SK-MEL-5 (cell line): ENCODE data around the gene TEKT2. TPM values are rescaled to one million over a fixed set of nuclear protein-coding genes. Genes with fewer than 3 reads are reported as not detected.

Source experiments
- DNase-seq: peaks from one replicate; pipeline ENCODE4 v3.0.0-alpha.2; 2016; ENCODE audit warnings: low read depth, low spot score
- in situ Hi-C: cut with HindIII; loops from 2 replicates; pipeline ENCODE4 v1.10.0; 2016; ENCODE audit warnings: low sequenced_read_pairs, high pct_unique_total_duplicates, low pct_unique_long_range_greater_than_20kb
- total RNA-seq: library from RNA; depleted of rRNA; stranded (reverse); fragments of >200 nt; shearing (Covaris generic); gene quantifications from 2 replicates; pipeline ENCODE4 v1.2.3, GENCODE V29; 2014

The TEKT2 gene
- total RNA-seq, 1 experiment from 2014 or later: not detected

- in situ Hi-C loops: no loop called here
- no peak for DNase-seq
These were observed 2.0 kb downstream of the TEKT2 start for GRCh38 chr1:36085686-36086526.

- no peak for DNase-seq
- in situ Hi-C loops: no loop called here
These were observed 2.8 kb downstream of the TEKT2 start for GRCh38 chr1:36086529-36087232.

GRCh38 chr1:36087233-36088123 is 3.6 kb downstream of the TEKT2 start:
- DNase-seq: no peak
- in situ Hi-C loops: no loop called here

GRCh38 chr1:36088265-36088576 is 4.3 kb downstream of the TEKT2 start:
- in situ Hi-C loops: no loop called here
- DNase-seq: no peak

GRCh38 chr1:36088577-36089392 is 4.9 kb downstream of the TEKT2 start, which contains the start of gene ADPRS:
ADPRS (plus strand) TSS chr1:36088892; CDS start chr1:36088905, 13 bp downstream.
- in situ Hi-C loops: no loop called here

GRCh38 chr1:36089393-36090121 is 5.7 kb downstream of the TEKT2 start:
- no peak for DNase-seq
- in situ Hi-C loops: no loop called here

More at GRCh38 chr1:36088577-36089392, 4.9 kb downstream of the TEKT2 start, which contains the start of gene ADPRS:
- DNase-seq: peak; percentile 83

- in situ Hi-C loops: no loop called here
- no peak for DNase-seq
These were observed 7.2 kb downstream of the TEKT2 start for GRCh38 chr1:36091141-36091540.

- no peak for DNase-seq
- in situ Hi-C loops: no loop called here
These were observed 7.8 kb downstream of the TEKT2 start for GRCh38 chr1:36091698-36092097.

- no peak for DNase-seq
- in situ Hi-C loops: no loop called here
These were observed 8.4 kb downstream of the TEKT2 start for GRCh38 chr1:36092166-36092797.

GRCh38 chr1:36092798-36093185 is 8.9 kb downstream of the TEKT2 start:
- in situ Hi-C loops: no loop called here
- no peak for DNase-seq

- in situ Hi-C loops: no loop called here
- DNase-seq: no peak
These were observed 9.3 kb downstream of the TEKT2 start for GRCh38 chr1:36093226-36093625.

- in situ Hi-C loops: no loop called here
- peak; percentile 10 for DNase-seq
These were observed 10.0 kb downstream of the TEKT2 start for GRCh38 chr1:36093929-36094328.

- in situ Hi-C loops: no loop called here
- DNase-seq: no peak
These were observed 10.7 kb downstream of the TEKT2 start for GRCh38 chr1:36094621-36095061.

GRCh38 chr1:36095760-36096405 is 12.0 kb downstream of the TEKT2 start:
- DNase-seq: no peak
- in situ Hi-C loops: no loop called here

- DNase-seq: peak; percentile 30
- in situ Hi-C loops: no loop called here
These were observed 12.9 kb downstream of the TEKT2 start for GRCh38 chr1:36096500-36097432.
